WI38 (cell line): Measurements from ENCODE around the gene C10orf143.

Experiments
- H3K4me3 ChIP-seq: 2 replicates; pipeline ENCODE4 v1.5.1; 2011; ENCODE audit warnings: low read depth, mild to moderate bottlenecking, control low read depth, low read length
- TF ChIP-seq, protein P1 (sequence below): IDR thresholded peaks from 2 replicates; pipeline ENCODE4 v1.5.1; 2012; ENCODE audit warnings: low read depth, mild to moderate bottlenecking, control low read depth, low read length

Gene C10orf143

DNA sequence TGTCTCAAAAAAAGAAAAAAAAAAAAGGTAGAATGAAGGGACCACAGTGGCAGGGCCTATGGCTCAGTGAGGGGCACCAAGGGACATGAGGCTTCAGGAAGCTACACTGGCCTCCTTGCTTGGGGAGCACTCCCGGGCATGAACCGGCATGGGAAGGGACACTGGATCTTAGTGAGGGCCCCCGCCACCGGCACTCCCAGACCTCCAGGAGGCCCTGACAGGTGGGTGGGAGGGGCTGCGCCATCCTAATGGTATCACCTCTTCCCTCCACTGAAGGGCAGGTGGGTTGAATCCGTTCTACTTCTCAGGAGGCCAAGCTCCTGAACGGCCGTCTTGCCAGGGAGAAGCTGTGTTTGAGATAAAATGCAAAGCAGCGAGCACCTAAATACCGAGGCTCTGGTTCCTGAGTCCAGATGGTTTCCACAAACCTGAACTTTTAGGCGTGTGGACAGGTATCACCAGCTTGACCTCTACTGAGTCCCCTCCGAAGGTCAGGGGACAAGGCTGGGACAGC lies 69.8 kb downstream of the C10orf143 start:
- H3K4me3 ChIP-seq: no peak overlapping the region
- TF ChIP-seq, protein P1, sequence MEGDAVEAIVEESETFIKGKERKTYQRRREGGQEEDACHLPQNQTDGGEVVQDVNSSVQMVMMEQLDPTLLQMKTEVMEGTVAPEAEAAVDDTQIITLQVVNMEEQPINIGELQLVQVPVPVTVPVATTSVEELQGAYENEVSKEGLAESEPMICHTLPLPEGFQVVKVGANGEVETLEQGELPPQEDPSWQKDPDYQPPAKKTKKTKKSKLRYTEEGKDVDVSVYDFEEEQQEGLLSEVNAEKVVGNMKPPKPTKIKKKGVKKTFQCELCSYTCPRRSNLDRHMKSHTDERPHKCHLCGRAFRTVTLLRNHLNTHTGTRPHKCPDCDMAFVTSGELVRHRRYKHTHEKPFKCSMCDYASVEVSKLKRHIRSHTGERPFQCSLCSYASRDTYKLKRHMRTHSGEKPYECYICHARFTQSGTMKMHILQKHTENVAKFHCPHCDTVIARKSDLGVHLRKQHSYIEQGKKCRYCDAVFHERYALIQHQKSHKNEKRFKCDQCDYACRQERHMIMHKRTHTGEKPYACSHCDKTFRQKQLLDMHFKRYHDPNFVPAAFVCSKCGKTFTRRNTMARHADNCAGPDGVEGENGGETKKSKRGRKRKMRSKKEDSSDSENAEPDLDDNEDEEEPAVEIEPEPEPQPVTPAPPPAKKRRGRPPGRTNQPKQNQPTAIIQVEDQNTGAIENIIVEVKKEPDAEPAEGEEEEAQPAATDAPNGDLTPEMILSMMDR: no peak

DNA sequence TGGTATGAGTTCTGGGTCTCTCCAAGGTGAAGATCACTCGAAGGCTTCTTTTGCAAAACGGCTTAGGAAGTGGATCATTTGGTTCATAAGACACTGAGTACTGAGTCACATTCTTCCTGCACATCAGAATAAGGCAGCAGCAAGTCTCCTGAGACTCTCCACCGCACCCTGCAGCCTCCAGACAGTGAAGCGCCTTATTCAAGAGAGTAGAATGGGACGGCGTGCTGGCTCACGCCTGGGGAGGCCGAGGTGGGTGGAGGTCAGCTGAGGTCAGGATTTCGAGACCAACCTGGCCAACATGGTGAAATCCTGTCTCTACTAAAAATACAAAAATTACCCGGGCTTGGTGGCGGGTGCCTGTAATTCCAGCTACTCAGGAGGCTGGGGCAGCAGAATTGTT lies 70.3 kb downstream of the C10orf143 start:
- TF ChIP-seq, protein P1: no peak
- no peak overlapping the region for H3K4me3 ChIP-seq

DNA sequence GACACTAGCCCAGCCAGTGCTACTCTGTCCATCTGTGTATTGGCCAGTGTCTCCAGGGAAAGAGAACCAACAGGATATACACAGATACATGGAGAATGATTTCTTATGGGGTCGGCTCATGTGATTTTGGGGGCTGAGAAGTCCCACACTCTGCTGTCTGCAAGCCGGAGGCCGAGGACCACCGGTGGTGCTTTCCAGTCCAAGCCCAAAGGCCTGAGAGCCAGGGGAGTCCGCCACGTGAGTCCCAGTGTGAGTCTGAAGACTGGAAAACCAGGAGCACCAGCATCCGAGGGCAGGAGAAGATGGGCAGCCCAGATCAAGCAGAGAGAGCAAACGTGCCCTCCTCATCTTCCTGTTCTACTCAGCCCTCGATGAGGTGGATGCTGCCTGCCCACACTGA lies 71.5 kb downstream of the C10orf143 start:
- H3K4me3 ChIP-seq: no peak overlapping the region

DNA sequence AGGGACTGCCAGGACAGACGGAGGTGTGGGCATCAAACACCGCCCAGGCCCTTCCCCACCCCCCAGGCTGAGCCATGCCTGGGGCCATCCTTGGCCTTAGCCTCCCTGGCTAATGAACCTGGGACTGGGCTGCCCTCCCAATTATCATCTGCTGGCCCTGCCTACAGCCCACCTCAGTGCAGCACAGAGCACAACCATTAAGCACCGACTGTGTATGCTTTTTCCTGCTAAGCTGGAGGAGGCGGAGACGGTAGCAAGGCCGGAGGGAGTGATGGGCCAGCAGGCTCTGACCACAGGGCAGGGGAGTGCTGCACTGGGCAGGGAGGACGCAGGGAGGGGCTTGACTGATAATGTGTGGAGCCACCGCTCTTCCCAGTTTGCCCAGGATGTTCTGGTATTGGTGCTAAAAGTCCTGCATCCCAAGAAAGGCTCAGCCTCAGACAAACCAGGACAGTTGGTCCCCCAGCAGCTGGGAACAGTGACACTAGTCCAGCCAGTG lies 72.0 kb downstream of the C10orf143 start:
- TF ChIP-seq, protein P1: no peak
- H3K4me3 ChIP-seq: no peak overlapping the region

More for the DNA sequence above, 71.5 kb downstream of the C10orf143 start:
- TF ChIP-seq, protein P1: no peak

DNA sequence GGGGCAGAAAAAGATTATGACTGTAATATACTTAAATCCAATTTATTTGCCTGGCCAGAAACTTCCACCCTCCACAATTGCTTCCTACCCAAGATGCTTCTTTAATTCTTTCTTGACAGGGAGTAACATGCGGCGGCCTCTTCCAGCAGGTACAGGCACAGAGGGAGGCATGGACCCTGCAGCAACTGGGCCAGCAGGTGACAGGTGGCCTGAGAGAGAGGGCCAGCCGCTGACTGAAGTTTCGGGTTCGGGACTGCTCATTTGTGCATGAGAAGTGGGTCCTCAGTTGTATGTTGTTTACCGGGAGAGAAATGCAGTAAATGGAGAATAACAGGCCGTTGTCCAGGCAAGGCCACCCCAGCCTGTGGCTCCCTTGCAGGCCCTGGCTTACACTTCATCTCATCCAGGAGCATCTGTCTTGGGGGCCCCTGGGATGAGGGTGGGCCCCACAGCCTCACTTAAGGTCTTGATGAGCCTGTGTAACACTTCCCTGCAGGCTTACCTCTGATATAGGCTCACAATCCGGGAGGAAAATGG lies 72.5 kb downstream of the C10orf143 start:
- TF ChIP-seq, protein P1: no peak
- H3K4me3 ChIP-seq: no peak overlapping the region

DNA sequence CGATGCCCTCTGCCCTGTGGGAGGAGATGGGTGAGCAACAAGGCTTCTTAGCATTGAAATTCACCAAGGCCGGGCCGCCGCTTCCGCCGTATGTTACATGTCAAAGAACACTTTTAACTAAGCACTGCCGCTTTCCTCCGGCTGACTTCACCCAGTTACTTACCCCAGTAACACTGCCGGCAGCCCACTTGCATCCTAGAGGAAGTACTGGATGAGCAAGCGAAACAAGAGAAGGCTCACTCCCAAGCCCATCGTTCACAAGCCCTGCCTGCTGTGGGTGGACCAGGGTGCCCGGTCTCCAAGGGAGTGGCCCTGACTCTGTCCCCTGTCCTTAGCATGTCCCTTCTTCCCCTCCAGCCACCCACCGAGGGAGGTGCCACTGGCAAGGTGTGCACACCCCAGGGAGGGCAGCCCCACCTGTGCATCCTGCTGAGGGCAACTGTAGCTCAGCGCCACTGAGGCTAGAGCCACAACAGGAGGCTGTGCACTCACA lies 73.4 kb downstream of the C10orf143 start:
- TF ChIP-seq, protein P1: no peak
- H3K4me3 ChIP-seq: no peak overlapping the region

DNA sequence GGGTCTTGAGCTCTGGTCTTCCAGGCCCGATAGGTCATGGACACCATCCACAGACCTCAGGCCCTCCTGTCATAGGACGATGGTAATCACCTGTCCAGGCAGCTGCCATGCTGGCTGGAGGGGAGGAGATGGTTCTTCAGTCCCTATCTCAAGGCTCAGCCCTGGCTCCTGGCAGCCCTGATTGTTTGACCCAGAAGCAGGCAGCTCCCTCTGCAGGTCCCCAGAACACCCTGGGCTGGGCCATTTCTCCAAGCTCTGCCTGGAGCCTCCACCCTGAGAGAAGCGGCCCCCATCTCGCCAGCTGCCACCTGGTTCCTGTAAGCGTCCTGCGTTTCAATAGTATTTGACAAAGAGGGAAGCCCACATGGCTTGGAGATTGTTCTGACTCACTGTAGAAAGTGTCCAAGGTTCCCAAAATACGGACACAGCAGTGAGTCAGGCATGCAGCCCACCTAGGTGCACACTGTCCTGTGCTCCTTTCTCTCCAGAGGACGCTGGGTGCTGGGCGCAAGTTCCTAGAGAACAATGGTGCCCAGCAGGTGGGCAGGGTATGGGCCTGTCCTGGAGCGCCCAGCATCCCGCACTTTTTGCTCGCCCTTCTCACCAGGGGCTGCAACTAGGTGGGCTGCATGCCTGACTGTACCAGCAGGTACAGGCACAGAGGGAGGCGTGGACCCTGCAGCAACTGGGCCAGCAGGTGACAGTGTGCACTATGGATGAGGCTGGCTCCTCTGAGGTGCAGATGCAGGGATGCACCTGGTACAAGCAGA lies 74.1 kb downstream of the C10orf143 start:
- TF ChIP-seq, protein P1: no peak
- no peak overlapping the region for H3K4me3 ChIP-seq
